HG03442 (cell line): ENCODE data around the gene CLCN6.
"Not testable (repeated sequence)": the region's sequence is repeated elsewhere in the genome, so short reads cannot be mapped to it uniquely, and the experiment has no call there.

Experiments
- ATAC-seq: cut with Tn5 transposase; IDR thresholded peaks from one replicate; pipeline ENCODE4 v1.9.1; 2021; ENCODE audit warnings: mild to moderate bottlenecking, moderate library complexity; ENCODE audit not compliant: unreplicated experiment

CLCN6 gene

DNA sequence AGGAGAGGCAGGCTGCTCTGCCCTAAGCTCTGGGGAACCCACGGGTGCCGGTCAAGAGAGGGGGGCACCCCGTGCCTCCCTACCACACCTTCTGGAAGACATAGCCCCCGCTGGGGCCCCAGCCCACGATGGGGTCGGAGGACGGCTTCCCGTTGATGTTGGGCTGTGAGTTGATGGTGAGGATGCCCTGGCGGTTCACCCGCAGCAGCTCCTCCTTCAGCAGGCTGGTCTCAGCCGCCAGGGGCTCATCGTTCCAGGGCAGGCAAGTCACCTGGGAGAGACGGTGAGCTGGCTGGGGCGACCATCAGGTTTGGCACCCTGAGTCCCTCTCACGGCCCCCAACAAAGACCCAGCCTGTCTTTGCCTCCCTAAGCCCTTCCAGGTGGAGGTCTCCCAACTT, 12.2 kb upstream of the CLCN6 start:
- no peak for ATAC-seq

- no peak for ATAC-seq
Measured at GRCh38 chr1:11794446-11795237, 11.3 kb upstream of the CLCN6 start.

DNA sequence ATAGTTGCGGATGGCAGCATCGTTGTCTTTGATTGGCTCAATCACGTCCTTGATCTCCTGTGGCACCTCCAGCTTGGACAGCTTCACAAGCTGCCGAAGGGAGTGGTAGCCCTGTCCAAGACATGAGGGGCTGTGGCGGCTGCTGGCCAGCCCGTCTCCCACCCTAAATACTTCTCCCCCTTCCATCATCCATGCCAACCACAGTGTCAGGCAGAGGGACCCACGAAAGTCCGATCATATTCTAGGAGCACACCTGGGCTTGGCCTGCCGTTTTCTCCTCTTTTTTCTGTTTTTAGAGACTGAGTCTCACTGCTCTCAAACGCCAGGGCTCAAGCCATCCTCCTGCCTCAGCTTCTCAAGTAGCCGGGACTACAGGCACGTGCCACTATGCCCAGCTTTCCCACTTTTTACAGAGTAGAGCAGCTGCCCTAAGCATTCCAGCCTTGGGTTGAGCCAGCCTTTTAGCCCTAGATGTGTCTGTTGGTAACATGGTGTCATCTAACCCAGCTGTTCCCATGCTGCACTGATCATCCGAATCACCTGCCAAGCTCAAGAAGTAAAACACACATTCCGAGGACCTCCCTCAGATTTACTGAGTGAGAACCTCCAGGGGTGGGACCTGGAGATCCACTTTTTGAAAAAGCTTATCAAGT, 10.6 kb upstream of the CLCN6 start:
- ATAC-seq = no peak

DNA sequence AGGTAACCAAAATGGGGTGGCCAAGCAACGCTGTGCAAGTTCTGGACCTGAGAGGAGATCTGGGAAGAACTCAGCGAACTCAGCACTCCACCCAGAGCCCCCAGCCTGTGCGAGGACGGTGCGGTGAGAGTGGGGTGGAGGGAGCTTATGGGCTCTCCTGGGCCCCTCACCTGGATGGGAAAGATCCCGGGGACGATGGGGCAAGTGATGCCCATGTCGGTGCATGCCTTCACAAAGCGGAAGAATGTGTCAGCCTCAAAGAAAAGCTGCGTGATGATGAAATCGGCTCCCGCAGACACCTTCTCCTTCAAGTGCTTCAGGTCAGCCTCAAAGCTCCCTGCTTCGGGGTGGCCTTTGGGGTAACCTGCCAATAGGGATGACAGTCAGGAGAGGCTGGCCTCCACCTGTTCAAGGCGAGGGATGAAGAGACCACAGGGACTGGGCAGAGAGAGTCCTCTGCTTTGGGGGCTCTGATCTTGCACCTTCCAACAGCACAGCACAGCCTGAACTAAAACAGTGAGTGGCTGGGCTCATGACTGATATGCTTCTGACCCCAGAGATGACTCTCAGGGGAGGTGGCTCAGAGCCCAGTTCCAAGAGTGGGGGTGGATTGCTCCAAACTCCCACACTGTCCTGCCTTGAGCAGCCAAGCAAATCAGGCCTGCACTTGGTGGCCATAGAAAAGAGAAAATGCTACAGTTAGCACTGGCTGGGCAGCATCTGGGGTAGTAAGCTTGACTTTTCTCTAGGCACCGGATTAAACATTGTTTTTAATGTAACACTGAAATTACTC, 9.8 kb upstream of the CLCN6 start:
- ATAC-seq = no peak

GRCh38 chr1:11797525-11798216, 8.3 kb upstream of the CLCN6 start:
- no peak for ATAC-seq

DNA sequence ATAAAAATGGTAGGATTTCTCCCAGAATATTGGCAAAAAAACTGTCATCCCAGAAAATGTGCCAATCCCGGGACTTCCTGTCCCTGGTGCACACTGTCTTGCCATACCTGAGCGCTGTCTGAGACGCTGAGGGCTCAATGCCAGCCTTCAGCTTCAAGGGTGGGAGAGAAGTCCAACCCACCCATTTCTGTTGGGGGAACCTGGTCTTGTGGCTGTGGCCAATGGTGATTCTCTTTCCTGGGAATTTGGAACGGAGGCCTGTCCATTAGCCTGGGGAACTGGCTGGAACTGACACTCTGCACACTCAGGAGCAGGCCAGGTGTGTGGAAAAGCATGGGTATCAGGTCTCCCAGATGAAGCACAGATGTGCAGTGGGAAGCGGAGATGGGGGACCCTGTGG, 6.9 kb upstream of the CLCN6 start:
- ATAC-seq = no peak

DNA sequence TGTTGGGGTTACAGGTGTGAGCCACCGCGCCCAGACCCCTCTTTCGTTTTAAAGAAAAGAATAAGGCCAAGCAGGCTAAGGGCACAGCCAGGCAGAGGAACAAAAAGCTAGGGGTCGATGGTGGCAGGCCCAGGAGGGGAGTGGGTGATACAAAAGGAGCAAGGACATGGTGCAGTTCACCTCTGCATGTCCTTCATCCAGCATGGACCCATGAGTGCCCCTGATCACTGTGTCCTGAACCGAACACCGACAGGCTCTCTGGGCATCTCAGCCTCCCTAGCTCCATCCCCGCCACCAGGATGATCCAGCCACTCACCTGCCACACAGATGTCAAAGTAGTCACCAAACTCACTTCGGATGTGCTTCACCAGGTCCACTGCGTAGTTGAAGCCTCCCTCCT, 6.1 kb upstream of the CLCN6 start:
- ATAC-seq = no peak

- no peak for ATAC-seq
Measured at GRCh38 chr1:11800391-11800755, 5.6 kb upstream of the CLCN6 start.

GRCh38 chr1:11800756-11801433, 5.1 kb upstream of the CLCN6 start:
- ATAC-seq = no peak

- no peak for ATAC-seq
Measured at GRCh38 chr1:11802616-11802972, 3.4 kb upstream of the CLCN6 start.

- no peak for ATAC-seq
Measured at GRCh38 chr1:11802973-11803885, 2.8 kb upstream of the CLCN6 start.

GRCh38 chr1:11803924-11804665, 1.9 kb upstream of the CLCN6 start:
- ATAC-seq = not testable (repeated sequence)

DNA sequence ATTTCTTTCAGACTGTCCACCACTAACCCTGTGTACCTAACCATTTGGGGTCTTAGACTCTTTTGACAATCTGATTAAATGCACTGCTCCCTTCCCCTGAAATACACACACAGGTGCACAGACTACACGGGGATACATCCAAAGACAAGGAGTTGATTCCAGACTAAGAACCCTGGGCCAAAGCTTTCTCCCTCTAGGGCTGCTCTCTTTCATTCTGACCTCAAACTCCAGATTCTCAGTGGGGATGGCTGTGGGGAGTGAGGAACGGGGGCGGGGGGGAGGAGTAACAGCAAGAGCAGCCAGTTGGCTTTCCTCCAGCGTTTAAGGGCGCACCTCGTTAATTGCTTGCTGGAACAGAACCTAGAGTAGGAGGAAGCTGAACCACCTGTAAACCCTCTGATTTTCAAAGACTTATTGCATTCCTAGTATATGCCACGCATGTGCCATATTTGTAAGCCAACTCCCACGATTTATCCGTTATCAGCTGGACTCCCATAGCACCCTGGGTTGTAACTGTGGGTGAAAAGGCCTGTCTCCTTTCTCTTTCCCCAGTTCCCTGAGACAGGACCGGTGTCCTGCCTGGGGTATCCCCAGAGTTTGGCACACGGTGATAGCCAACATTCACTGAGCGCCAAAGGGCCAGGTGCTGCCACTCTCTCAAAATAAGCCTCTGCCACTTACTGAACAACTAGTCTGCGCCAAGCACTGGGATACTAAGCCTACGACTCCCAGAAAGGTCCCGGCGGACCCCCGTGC, 1.1 kb upstream of the CLCN6 start:
- no peak for ATAC-seq

- peak; percentile 28 for ATAC-seq
Measured at GRCh38 chr1:11806307-11806936, 431 bp downstream of the CLCN6 start.

- ATAC-seq = no peak
Measured at GRCh38 chr1:11807133-11807532, 1.1 kb downstream of the CLCN6 start.

GRCh38 chr1:11813021-11813420, 7.0 kb downstream of the CLCN6 start:
- ATAC-seq = no peak

GRCh38 chr1:11817192-11817591, 11.2 kb downstream of the CLCN6 start:
- ATAC-seq = no peak

- ATAC-seq = no peak
Measured at GRCh38 chr1:11822091-11822490, 16.1 kb downstream of the CLCN6 start.
